Cardiac muscle cell (in vitro differentiated cells and primary cell): Measurements from ENCODE around the gene PKNOX2. TPM values are rescaled to one million over a fixed set of nuclear protein-coding genes. Genes with fewer than 3 reads are reported as not detected.

Source experiments
- DNase-seq, 2 donors: peaks; one replicate each; pipeline versions ENCODE4 v3.0.0 to v3.0.0-alpha.2; 2010 to 2017; ENCODE audit warnings: low read depth in 1 of 2, low spot score in 1 of 2
- H3K27ac ChIP-seq: fragments of 200-600 bp; sonication (generic); 2 replicates; pipeline ENCODE4 v1.5.1; 2016
- H3K27me3 ChIP-seq: fragments of 200-600 bp; sonication (generic); 2 replicates; pipeline ENCODE4 v1.6.0; 2016; ENCODE audit warnings: control low read depth
- H3K36me3 ChIP-seq: fragments of 200-600 bp; sonication (generic); 2 replicates; pipeline ENCODE4 v1.5.1; 2016; ENCODE audit warnings: control low read depth
- H3K4me1 ChIP-seq: fragments of 200-600 bp; sonication (generic); 2 replicates; pipeline ENCODE4 v1.8.1; 2017; ENCODE audit warnings: low read depth, mild to moderate bottlenecking, mixed run types
- H3K4me3 ChIP-seq: fragments of 200-600 bp; sonication (generic); 2 replicates; pipeline ENCODE4 v1.5.1; 2016; ENCODE audit warnings: mild to moderate bottlenecking
- H3K9me3 ChIP-seq: fragments of 200-600 bp; sonication (generic); 2 replicates; pipeline ENCODE4 v1.5.1; 2017; ENCODE audit warnings: low read depth, mild to moderate bottlenecking, control low read depth
- polyA plus RNA-seq: library from polyadenylated mRNA; unstranded; fragments of >200 nt; fragmentation: Nextera tagmentation; extraction: Ambion mirVana; gene quantifications from 2 replicates; pipeline ENCODE4 v1.2.1, GENCODE V29; 2016
- total RNA-seq: library from RNA; depleted of rRNA; stranded (reverse); fragments of >200 nt; gene quantifications from 2 replicates; pipeline ENCODE4 v1.2.3, GENCODE V29; 2016
- TF ChIP-seq, protein P1 (sequence below): IDR thresholded peaks from 2 replicates; pipeline ENCODE4 v1.5.1; 2012; ENCODE audit warnings: low read depth, mild to moderate bottlenecking, low read length

PKNOX2 gene
- total and polyA plus RNA-seq, 2 experiments from 2014 or later: 2.1 to 6.1 TPM

DNA sequence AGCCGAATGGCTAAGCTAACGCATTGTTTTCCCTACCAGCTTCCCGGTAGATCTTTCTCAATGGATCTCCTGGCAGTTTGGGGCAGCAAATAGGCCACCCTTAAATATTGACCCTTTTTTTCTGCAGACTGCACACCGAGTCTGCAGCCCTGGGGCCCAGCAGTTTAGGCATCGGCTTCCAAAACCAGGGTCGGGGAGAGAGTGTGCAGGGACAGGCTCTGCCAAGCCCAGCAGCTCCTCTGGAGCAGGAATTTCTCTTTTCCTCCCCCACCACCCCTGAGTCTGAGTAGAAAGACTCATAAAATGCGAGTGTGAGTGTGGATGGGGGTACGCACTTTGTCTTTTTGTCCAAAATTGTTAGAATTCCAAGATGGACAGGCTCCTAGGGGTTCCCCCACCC is 218.3 kb downstream of the PKNOX2 start:
- H3K27me3 ChIP-seq: peaks cover 3% of the 10 kb centered on the region
- H3K9me3 ChIP-seq: no peaks in the 10 kb centered on the region
- peaks cover 4% of the 10 kb centered on the region for H3K4me1 ChIP-seq
- no peak overlapping the region for H3K27ac ChIP-seq
- TF ChIP-seq, protein P1, sequence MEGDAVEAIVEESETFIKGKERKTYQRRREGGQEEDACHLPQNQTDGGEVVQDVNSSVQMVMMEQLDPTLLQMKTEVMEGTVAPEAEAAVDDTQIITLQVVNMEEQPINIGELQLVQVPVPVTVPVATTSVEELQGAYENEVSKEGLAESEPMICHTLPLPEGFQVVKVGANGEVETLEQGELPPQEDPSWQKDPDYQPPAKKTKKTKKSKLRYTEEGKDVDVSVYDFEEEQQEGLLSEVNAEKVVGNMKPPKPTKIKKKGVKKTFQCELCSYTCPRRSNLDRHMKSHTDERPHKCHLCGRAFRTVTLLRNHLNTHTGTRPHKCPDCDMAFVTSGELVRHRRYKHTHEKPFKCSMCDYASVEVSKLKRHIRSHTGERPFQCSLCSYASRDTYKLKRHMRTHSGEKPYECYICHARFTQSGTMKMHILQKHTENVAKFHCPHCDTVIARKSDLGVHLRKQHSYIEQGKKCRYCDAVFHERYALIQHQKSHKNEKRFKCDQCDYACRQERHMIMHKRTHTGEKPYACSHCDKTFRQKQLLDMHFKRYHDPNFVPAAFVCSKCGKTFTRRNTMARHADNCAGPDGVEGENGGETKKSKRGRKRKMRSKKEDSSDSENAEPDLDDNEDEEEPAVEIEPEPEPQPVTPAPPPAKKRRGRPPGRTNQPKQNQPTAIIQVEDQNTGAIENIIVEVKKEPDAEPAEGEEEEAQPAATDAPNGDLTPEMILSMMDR: no peak
- H3K36me3 ChIP-seq: no peaks in the 10 kb centered on the region
- H3K4me3 ChIP-seq: no peak overlapping the region
- DNase-seq: no peak

DNA sequence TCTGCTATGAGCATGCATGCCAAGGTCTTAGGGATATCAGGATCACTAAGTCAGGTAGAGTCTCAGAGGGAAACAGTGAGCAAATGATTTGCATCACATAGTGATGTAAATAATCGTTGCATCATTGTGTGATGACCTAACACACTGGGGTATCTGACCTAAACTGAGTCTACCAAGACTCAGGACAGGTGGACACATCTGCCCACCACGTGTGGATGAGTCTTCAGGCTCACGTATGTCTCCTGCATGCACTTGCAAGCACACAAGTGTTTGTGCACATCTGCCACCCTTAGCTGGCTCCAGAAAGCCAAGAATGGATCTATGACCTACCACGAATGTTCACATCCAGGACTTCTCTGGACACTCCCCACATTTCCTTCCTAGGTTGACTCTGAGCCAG is 220.3 kb downstream of the PKNOX2 start:
- Histone ChIP-seq H3K27me3 (peaks cover 3% of the 10 kb centered on the region), H3K27ac (no peak overlapping the region), H3K4me3 (no peak overlapping the region), H3K36me3 (no peaks in the 10 kb centered on the region), H3K9me3 (no peaks in the 10 kb centered on the region), H3K4me1 (peaks cover 4% of the 10 kb centered on the region)
- no peak for DNase-seq
- TF ChIP-seq, protein P1: no peak

DNA sequence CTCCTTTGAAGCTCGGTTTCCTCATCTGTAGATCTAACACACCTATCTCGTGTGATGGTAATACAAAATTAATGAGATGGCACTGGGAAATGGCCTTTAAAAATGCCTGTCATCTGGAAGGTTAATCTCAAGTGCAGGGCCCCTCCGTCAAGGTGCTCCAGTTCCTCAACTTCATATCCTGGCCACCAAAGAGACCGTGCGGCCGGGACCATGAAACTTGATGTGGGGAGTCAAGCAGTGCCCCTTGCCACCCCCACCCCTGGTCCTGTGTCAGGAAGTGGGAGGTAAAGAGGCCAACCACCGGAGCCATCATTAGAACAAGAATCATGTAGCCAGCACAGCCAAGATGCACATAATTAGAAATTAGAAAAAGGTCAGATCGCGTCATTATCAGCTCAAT is 223.3 kb downstream of the PKNOX2 start:
- no peak for DNase-seq
- Histone ChIP-seq H3K9me3 (no peaks in the 10 kb centered on the region), H3K27me3 (peaks cover 3% of the 10 kb centered on the region), H3K4me3 (no peak overlapping the region), H3K27ac (no peak overlapping the region), H3K36me3 (no peaks in the 10 kb centered on the region), H3K4me1 (peaks cover 15% of the 10 kb centered on the region)
- TF ChIP-seq, protein P1: no peak

DNA sequence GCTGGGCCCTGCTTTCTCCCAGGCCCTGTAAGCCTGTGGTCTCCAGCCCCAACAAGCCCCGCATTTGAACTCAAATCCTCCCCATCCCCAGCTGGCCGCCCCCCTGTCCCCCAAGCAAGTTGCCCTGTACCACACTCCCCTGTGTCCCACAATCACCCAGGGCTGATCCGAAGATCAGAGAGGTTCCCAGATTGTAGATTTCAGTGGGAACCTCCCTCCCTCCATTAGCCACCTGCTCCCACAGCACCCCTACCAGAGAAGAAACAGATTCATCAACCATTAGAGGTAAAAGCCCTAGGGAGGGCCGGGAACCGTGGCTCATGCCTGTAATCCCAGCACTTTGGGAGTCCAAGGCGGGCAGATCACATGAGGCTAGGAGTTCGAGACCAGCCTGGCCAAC is 224.1 kb downstream of the PKNOX2 start:
- no peak overlapping the region for H3K4me3 ChIP-seq
- H3K4me1 ChIP-seq: peaks cover 15% of the 10 kb centered on the region
- DNase-seq: no peak
- TF ChIP-seq, protein P1: no peak
- H3K9me3 ChIP-seq: no peaks in the 10 kb centered on the region
- no peak overlapping the region for H3K27ac ChIP-seq
- no peaks in the 10 kb centered on the region for H3K36me3 ChIP-seq
- H3K27me3 ChIP-seq: peaks cover 4% of the 10 kb centered on the region

DNA sequence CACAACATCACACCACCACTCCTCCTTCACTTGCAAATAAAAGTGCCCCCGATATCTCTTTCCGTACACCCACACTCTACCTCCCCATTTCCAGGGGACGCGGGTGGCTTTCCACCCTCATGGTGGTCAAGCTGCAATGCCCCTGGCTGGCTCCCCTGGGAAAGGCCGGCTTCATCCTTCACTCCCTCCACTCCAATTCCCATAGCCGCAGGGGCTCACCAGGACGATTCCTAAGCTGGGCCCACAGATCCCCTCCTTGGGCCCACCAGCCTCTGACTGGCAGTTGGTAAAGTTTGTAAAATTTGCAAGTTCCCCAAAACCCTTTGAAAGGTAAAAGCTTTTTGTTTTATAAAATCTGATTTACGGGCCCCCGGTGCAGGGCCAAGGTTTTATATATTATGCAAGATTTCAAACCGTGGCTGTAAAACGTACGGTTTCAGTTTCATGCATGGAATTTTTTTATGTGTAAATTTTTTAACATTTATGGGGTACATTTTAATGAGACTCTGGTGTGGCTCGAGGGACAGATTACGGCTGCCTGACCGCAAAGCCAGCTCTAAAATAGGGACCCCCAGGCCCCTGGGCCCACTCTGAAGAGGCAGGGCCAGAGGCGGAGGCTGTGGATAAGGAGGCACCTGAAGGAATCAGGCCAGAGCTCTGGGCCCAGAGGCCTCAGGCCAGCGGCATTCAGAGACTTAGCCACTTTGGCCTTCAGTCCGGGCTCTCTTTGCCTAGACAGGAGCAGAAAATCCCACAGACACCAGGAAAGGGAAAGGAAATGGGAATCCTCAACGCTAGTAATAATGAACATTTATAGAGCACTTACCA is 225.0 kb downstream of the PKNOX2 start:
- Histone ChIP-seq H3K27me3 (peaks cover 6% of the 10 kb centered on the region), H3K36me3 (no peaks in the 10 kb centered on the region), H3K9me3 (no peaks in the 10 kb centered on the region), H3K4me3 (no peak overlapping the region), H3K4me1 (peaks cover 15% of the 10 kb centered on the region), H3K27ac (no peak overlapping the region)
- no peak for DNase-seq
- TF ChIP-seq, protein P1: no peak
